HL-60 (cell line): ENCODE measurements around the gene TRNP1.

Experiments used
- DNase-seq, 2 experiments: peaks; one replicate each; pipeline ENCODE4 v3.0.0-alpha.2; 2010 to 2020; ENCODE audit warnings: low read depth in 1 of 2, low spot score in 1 of 2
- H3K27ac ChIP-seq: fragments of 250-450 bp; sonication (Bioruptor Pico); replicated peaks from 2 replicates; pipeline ENCODE4 v1.5.1; 2020; ENCODE audit warnings: mild to moderate bottlenecking, moderate library complexity
- H3K27me3 ChIP-seq: fragments of 250-450 bp; sonication (Bioruptor Pico); 2 replicates; pipeline ENCODE4 v1.5.1; 2021; ENCODE audit warnings: mild to moderate bottlenecking, moderate library complexity; ENCODE audit not compliant: insufficient read depth, poor library complexity, severe bottlenecking
- H3K4me3 ChIP-seq: replicated peaks from 2 replicates; pipeline ENCODE4 v1.5.1; 2011; ENCODE audit warnings: mild to moderate bottlenecking, control low read depth, low read length; ENCODE audit not compliant: insufficient read depth
- CTCF ChIP-seq: IDR thresholded peaks from one replicate; pipeline ENCODE4 v1.5.1; 2011; ENCODE audit warnings: low read length, control low read depth, inconsistent platforms; ENCODE audit not compliant: insufficient read depth
- GABPA ChIP-seq: IDR thresholded peaks from 2 replicates; pipeline ENCODE4 v1.6.1; 2012; ENCODE audit warnings: low read depth
- POLR2AphosphoS5 ChIP-seq: IDR thresholded peaks from 2 replicates; pipeline ENCODE4 v1.6.1; 2012; ENCODE audit warnings: low read depth
- SPI1 ChIP-seq: IDR thresholded peaks from 2 replicates; pipeline ENCODE4 v1.6.1; 2012; ENCODE audit warnings: low read depth, mild to moderate bottlenecking, borderline replicate concordance
- TF ChIP-seq, protein P1 (sequence below): IDR thresholded peaks from 2 replicates; pipeline ENCODE4 v1.6.1; 2012; ENCODE audit warnings: low read depth; ENCODE audit not compliant: insufficient replicate concordance

Gene TRNP1

GRCh38 chr1:27033043-27033746, 39.7 kb downstream of the TRNP1 start:
- no peaks in the 10 kb centered on the region for H3K27me3 ChIP-seq
- TF ChIP-seq CTCF (no peak), POLR2AphosphoS5 (no peak), GABPA (no peak), SPI1 (no peak)
- TF ChIP-seq, protein P1, sequence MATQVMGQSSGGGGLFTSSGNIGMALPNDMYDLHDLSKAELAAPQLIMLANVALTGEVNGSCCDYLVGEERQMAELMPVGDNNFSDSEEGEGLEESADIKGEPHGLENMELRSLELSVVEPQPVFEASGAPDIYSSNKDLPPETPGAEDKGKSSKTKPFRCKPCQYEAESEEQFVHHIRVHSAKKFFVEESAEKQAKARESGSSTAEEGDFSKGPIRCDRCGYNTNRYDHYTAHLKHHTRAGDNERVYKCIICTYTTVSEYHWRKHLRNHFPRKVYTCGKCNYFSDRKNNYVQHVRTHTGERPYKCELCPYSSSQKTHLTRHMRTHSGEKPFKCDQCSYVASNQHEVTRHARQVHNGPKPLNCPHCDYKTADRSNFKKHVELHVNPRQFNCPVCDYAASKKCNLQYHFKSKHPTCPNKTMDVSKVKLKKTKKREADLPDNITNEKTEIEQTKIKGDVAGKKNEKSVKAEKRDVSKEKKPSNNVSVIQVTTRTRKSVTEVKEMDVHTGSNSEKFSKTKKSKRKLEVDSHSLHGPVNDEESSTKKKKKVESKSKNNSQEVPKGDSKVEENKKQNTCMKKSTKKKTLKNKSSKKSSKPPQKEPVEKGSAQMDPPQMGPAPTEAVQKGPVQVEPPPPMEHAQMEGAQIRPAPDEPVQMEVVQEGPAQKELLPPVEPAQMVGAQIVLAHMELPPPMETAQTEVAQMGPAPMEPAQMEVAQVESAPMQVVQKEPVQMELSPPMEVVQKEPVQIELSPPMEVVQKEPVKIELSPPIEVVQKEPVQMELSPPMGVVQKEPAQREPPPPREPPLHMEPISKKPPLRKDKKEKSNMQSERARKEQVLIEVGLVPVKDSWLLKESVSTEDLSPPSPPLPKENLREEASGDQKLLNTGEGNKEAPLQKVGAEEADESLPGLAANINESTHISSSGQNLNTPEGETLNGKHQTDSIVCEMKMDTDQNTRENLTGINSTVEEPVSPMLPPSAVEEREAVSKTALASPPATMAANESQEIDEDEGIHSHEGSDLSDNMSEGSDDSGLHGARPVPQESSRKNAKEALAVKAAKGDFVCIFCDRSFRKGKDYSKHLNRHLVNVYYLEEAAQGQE: no peak
- no peak overlapping the region for H3K27ac ChIP-seq
- H3K4me3 ChIP-seq: no peak overlapping the region
- DNase-seq: no peak

- Histone ChIP-seq H3K27me3 (no peaks in the 10 kb centered on the region), H3K27ac (no peak overlapping the region), H3K4me3 (no peak overlapping the region)
- DNase-seq: no peak
- TF ChIP-seq POLR2AphosphoS5: no peak
- no peak for TF ChIP-seq CTCF
- TF ChIP-seq, protein P1: no peak
- no peak for TF ChIP-seq GABPA
- no peak for TF ChIP-seq SPI1
Measured at GRCh38 chr1:27035344-27035743, 41.9 kb downstream of the TRNP1 start.

GRCh38 chr1:27036718-27037117, 43.2 kb downstream of the TRNP1 start:
- TF ChIP-seq CTCF (no peak), GABPA (no peak), POLR2AphosphoS5 (no peak), SPI1 (no peak)
- TF ChIP-seq, protein P1: no peak
- no peak for DNase-seq
- no peak overlapping the region for H3K4me3 ChIP-seq
- H3K27me3 ChIP-seq: no peaks in the 10 kb centered on the region
- no peak overlapping the region for H3K27ac ChIP-seq
